Colonic mucosa (tissue), 4 donors: ENCODE data around the gene AKAP6. TPM values are rescaled to one million over a fixed set of nuclear protein-coding genes. Genes with fewer than 3 reads are reported as not detected.

Experiments used
- DNase-seq: peaks from one replicate; pipeline ENCODE4 v3.0.0-alpha.2; 2020
- H3K27ac ChIP-seq: fragments of 200-600 bp; one replicate; pipeline ENCODE4 v1.8.0; 2021
- H3K27me3 ChIP-seq: fragments of 200-600 bp; one replicate; pipeline ENCODE4 v1.8.0; 2021
- H3K36me3 ChIP-seq: fragments of 200-600 bp; one replicate; pipeline ENCODE4 v1.8.0; 2021
- H3K4me1 ChIP-seq: fragments of 200-600 bp; one replicate; pipeline ENCODE4 v1.8.0; 2021; ENCODE audit warnings: mild to moderate bottlenecking
- H3K4me3 ChIP-seq: fragments of 200-600 bp; one replicate; pipeline ENCODE4 v1.8.0; 2021
- H3K9ac ChIP-seq, 2 donors: one replicate each; pipeline ENCODE4 v1.7.0; 2013; ENCODE audit warnings: control low read depth in 2 of 2, low read depth in 2 of 2, low read length in 2 of 2
- H3K9me3 ChIP-seq: fragments of 200-600 bp; one replicate; pipeline ENCODE4 v1.8.0; 2021
- intact Hi-C: fragments of 100-400 bp; cut with DNase I; formaldehyde crosslinking; loops from one replicate; pipeline ENCODE4 v1.14.1; 2022
- total RNA-seq, 2 donors: library from RNA; stranded (reverse); fragmentation: NEBNext Ultra II Directional in 1 of 2; extraction: Animal tissue kit (Norgen Biotek cat#: 25700) in 1 of 2; gene quantifications; one replicate each; pipeline ENCODE4 v1.2.1, GENCODE V29; 2021
- TF ChIP-seq, protein P1 (sequence below): fragments of 200-600 bp; IDR thresholded peaks from one replicate; pipeline ENCODE4 v1.8.0; 2022; ENCODE audit warnings: antibody characterized with exemption, mild to moderate bottlenecking
- donor health status: healthy.
- donor health status: DM: no; HTN: no; CAD: no.
- donor health status: DM: no; HTN: no; CAD: no.

The AKAP6 gene
- total RNA-seq, 2 donors from 2014 or later, result 1.3 to 10.3 TPM

DNA sequence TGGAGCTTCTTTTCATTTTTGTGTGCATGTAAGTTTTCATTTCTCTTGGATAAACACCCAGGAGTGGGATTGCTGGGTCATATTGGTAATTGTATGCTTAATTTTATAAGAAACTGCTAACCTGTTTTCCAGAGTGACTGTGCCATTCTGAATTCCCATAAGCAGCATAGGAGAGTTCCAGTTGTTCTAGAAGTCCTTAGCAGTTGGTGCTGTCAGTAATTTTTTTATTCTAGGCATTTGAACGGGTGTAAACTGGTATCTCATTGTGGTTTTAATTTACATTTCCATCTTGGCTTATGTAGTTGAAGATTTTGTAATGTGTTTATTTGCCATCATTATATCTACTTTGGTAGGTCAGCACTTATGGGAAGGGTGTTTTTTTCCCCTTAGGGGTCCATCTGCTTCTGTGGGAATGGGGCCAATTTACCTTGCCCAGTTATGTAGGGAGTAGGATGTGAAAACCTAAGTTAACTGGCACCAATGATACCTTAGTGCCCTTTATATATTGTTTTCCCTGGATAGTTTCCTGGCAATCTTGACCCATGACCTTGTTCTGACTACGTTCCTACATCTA lies 202.9 kb downstream of the AKAP6 start:
- Histone ChIP-seq H3K36me3 (no peaks in the 10 kb centered on the region), H3K4me3 (no peak overlapping the region), H3K9me3 (no peaks in the 10 kb centered on the region), H3K9ac (no peak overlapping the region), H3K27me3 (no peaks in the 10 kb centered on the region), H3K27ac (no peak overlapping the region), H3K4me1 (no peaks in the 10 kb centered on the region)
- TF ChIP-seq, protein P1, sequence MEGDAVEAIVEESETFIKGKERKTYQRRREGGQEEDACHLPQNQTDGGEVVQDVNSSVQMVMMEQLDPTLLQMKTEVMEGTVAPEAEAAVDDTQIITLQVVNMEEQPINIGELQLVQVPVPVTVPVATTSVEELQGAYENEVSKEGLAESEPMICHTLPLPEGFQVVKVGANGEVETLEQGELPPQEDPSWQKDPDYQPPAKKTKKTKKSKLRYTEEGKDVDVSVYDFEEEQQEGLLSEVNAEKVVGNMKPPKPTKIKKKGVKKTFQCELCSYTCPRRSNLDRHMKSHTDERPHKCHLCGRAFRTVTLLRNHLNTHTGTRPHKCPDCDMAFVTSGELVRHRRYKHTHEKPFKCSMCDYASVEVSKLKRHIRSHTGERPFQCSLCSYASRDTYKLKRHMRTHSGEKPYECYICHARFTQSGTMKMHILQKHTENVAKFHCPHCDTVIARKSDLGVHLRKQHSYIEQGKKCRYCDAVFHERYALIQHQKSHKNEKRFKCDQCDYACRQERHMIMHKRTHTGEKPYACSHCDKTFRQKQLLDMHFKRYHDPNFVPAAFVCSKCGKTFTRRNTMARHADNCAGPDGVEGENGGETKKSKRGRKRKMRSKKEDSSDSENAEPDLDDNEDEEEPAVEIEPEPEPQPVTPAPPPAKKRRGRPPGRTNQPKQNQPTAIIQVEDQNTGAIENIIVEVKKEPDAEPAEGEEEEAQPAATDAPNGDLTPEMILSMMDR, result no peak
- intact Hi-C loops, result no loop called here
- DNase-seq, result no peak

DNA sequence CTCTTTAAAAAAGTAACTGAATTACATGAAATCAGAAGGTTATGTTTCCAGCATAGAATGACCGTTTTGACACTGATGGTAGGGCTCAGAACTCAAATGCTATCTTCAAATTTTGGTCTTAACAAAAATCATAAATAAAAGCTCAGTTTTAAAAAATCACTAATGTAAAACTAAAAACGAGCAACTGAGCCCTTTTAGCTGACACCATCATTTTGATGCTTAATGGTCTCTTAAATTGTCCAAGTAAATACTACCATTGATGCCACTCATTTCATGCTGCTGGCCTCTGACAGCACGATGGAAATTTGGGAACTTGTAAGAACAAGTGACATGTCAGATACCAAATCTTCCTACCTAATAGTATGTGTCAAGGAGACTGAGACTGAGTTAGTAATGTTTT lies 205.0 kb downstream of the AKAP6 start:
- intact Hi-C loops, result no loop called here

DNA sequence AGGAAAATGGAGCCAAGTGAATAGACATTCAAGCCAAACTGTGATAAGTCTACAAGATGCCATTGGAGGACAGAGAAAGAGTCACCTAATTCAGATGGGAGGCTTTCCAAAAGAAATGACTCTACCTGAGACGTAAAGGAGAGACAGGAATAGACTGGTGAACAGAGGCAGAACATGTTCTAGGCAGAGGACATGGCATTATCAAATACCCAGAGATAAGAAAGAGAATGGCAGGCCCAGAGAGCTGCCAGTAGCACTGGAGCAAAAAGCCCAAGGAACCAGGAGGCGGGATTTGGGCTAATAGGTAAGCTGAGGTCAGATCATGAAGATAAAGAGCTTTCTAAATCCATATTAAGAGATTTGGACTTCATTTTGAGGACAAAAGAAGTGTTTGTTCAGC lies 207.1 kb downstream of the AKAP6 start:
- DNase-seq, result no peak
- TF ChIP-seq, protein P1, result no peak
- Histone ChIP-seq H3K27ac (no peak overlapping the region), H3K9me3 (no peaks in the 10 kb centered on the region), H3K4me1 (no peaks in the 10 kb centered on the region), H3K9ac (no peak overlapping the region), H3K27me3 (no peaks in the 10 kb centered on the region), H3K36me3 (no peaks in the 10 kb centered on the region), H3K4me3 (no peak overlapping the region)
- intact Hi-C loops, result no loop called here

More for the DNA sequence above, 205.0 kb downstream of the AKAP6 start:
- Histone ChIP-seq H3K36me3 (no peaks in the 10 kb centered on the region), H3K9ac (no peak overlapping the region), H3K4me3 (no peak overlapping the region), H3K27me3 (no peaks in the 10 kb centered on the region), H3K4me1 (no peaks in the 10 kb centered on the region), H3K9me3 (no peaks in the 10 kb centered on the region), H3K27ac (no peak overlapping the region)
- no peak for DNase-seq
- TF ChIP-seq, protein P1, result no peak

DNA sequence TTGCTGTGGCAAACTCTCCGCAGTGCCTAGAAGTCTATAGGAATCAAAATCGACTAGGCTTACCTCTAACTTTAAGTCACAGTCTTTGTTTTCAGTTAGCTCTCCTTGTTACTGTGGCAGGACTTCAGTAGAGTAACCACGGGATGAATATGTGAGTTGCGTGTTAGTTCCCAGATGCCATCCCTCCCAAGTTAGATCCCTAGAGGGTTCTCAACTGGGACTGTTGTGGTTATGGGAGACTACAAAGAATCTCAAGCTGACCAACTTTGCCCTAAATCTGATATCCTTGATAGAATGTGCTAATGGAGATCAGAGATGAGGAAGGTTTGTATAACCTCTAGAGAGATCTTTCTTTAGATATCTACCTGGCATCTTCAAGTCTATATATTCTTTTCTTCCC lies 208.1 kb downstream of the AKAP6 start:
- Histone ChIP-seq H3K4me3 (no peak overlapping the region), H3K36me3 (no peaks in the 10 kb centered on the region), H3K27ac (no peak overlapping the region), H3K9ac (no peak overlapping the region), H3K4me1 (no peaks in the 10 kb centered on the region), H3K9me3 (no peaks in the 10 kb centered on the region), H3K27me3 (no peaks in the 10 kb centered on the region)
- intact Hi-C loops, result no loop called here
- no peak for DNase-seq
- TF ChIP-seq, protein P1, result no peak

DNA sequence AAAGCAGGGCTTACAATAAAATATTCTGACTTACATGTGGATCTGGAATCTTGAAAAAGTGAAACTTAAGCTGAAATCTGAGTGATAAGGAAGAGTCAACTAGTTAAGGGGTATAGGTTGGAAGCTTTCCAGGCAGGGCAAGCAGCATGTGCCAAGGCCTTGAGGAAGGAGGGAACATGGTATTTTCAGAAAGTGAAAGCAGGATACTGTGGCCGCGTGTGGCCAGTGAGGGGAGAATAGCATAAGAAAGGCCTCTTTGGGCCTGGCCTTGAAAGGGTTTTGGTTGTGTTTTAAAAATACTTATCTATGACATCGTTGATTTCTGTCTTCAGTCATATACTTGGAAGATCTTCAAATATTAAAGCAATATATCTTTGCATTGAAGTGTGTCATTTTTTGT lies 213.4 kb downstream of the AKAP6 start:
- TF ChIP-seq, protein P1, result no peak
- no peak for DNase-seq

More for the DNA sequence above, 213.4 kb downstream of the AKAP6 start:
- intact Hi-C loops, result no loop called here
- Histone ChIP-seq H3K4me1 (no peaks in the 10 kb centered on the region), H3K27me3 (no peaks in the 10 kb centered on the region), H3K9ac (no peak overlapping the region), H3K9me3 (no peaks in the 10 kb centered on the region), H3K4me3 (no peak overlapping the region), H3K36me3 (no peaks in the 10 kb centered on the region), H3K27ac (no peak overlapping the region)
